ENCODE data around the gene SRPRA. TPM values are rescaled to one million over a fixed set of nuclear protein-coding genes. Genes with fewer than 3 reads are reported as not detected.

Gene SRPRA
- total and polyA plus RNA-seq, 10 of the 15 experiments (the other 5 are each of a cell fraction or from before 2014, with no cell fraction given): 29.6 to 131 (median 92.8) TPM

GRCh38 chr11:126253265-126253664 is 15.4 kb downstream of the SRPRA start:
- peaks cover 0 to 3% of the 10 kb centered on the region in 2 experiments; a peak in 2 of 4 replicates for H3K36me3 ChIP-seq (ENCODE audit: control insufficient read depth in 2 of 2, insufficient read depth in 2 of 2, low read length in 1 of 2)
- no peak overlapping the region for H3K27ac ChIP-seq (ENCODE audit: control insufficient read depth, insufficient read depth)
- no peak for ATAC-seq
- POLR2A ChIA-PET: no interaction called here
- no peak overlapping the region for H3K9ac ChIP-seq (ENCODE audit: control insufficient read depth, insufficient read depth, low read length)
- in situ Hi-C loops (cut with MboI): no loop called here
- BruUV-seq (replicated peaks): no TSS peak
- H3K4me2 ChIP-seq (ENCODE audit: control insufficient read depth, insufficient read depth): no peak overlapping the region
- intact Hi-C loops (cut with micrococcal nuclease; ENCODE audit: unreplicated experiment): no loop called here
- no peak for TF ChIP-seq EP300 (IDR thresholded peaks at IDR 0.05; ENCODE audit: borderline replicate concordance in 1 of 2, control insufficient read depth in 1 of 2, low read depth in 2 of 2, low read length in 2 of 2)
- TF ChIP-seq TCF7 (IDR thresholded peaks at IDR 0.05; ENCODE audit: borderline replicate concordance): no peak
- no peak for TF ChIP-seq KDM1A (IDR thresholded peaks at IDR 0.05; ENCODE audit: borderline replicate concordance)
- no peak for TF ChIP-seq BMI1 (IDR thresholded peaks at IDR 0.05; ENCODE audit: borderline replicate concordance)
- TF ChIP-seq BACH1 (IDR thresholded peaks at IDR 0.05; ENCODE audit: borderline replicate concordance): no peak
- TF ChIP-seq ELK1 (IDR thresholded peaks at IDR 0.05; ENCODE audit: low read depth, low read length): no peak
- TF ChIP-seq ZNF217 (IDR thresholded peaks at IDR 0.05): no peak
- no peak for TF ChIP-seq RFX5 (IDR thresholded peaks at IDR 0.05; ENCODE audit: low read depth, low read length)
- H2AFZ ChIP-seq (ENCODE audit: control insufficient read depth, low read depth, low read length): no peak overlapping the region
- no peaks in the 10 kb centered on the region for H3K4me1 ChIP-seq (ENCODE audit: control insufficient read depth, insufficient read depth, low read length)
- no peaks in the 10 kb centered on the region for H3K9me3 ChIP-seq (replicated peaks; ENCODE audit: control insufficient read depth, insufficient read depth, low read length)
- H3K27me3 ChIP-seq (replicated peaks in 1 of 2; ENCODE audit: control insufficient read depth in 2 of 2, insufficient read depth in 2 of 2, low read length in 1 of 2): no peaks in the 10 kb centered on the region
- CTCF ChIA-PET: no interaction called here
- FAIRE-seq: no peak
- DNase-seq (ENCODE audit: low read depth, low spot score): no peak
- H4K20me1 ChIP-seq (ENCODE audit: control insufficient read depth, insufficient read depth): no peaks in the 10 kb centered on the region
- no peaks in the 10 kb centered on the region for H3K79me2 ChIP-seq (ENCODE audit: control insufficient read depth, insufficient read depth, low read length)
- SMC1A ChIA-PET (ENCODE audit: uncharacterized antibody, unreplicated experiment): no interaction called here
- WGBS (ENCODE audit: insufficient coverage, insufficient replicate concordance, low lambda C conversion rate, missing lambda C conversion rate): 88% methylated on average over 4 of the region's 4 CpGs
- H3K4me3 ChIP-seq: no peak overlapping the region
- RAD21 ChIA-PET (ENCODE audit: unreplicated experiment): no interaction called here

Measured in GM12878 (cell line).